ENCODE data around the gene USP13. TPM values are rescaled to one million over a fixed set of nuclear protein-coding genes. Genes with fewer than 3 reads are reported as not detected.

Gene USP13
- total and polyA plus RNA-seq, 10 of the 15 experiments (the other 5 are each of a cell fraction or from before 2014, with no cell fraction given): 3.2 to 20.8 (median 9.0) TPM

DNA sequence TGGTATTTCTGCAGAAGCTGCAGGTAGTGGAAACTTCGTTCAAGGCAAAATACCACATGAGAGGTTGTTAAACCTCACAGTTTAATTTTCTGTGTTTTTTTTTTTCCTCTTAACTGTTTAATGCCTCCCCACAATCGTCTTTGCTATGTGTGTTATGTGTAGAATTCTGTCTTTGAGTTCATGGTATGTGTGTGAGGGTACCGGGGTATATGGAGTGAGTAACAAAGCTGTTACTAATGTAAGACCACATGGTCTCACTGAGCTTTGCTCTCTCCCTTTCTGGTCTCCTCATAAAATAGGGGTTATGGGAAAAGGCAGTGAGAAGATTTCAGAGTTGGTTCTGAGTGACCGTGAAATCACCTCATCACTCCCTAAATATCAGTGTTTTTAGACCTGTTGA, 143.6 kb downstream of the USP13 start (continued):
- TF ChIP-seq BCLAF1 (IDR thresholded peaks at IDR 0.05): no peak
- TF ChIP-seq, protein P1, sequence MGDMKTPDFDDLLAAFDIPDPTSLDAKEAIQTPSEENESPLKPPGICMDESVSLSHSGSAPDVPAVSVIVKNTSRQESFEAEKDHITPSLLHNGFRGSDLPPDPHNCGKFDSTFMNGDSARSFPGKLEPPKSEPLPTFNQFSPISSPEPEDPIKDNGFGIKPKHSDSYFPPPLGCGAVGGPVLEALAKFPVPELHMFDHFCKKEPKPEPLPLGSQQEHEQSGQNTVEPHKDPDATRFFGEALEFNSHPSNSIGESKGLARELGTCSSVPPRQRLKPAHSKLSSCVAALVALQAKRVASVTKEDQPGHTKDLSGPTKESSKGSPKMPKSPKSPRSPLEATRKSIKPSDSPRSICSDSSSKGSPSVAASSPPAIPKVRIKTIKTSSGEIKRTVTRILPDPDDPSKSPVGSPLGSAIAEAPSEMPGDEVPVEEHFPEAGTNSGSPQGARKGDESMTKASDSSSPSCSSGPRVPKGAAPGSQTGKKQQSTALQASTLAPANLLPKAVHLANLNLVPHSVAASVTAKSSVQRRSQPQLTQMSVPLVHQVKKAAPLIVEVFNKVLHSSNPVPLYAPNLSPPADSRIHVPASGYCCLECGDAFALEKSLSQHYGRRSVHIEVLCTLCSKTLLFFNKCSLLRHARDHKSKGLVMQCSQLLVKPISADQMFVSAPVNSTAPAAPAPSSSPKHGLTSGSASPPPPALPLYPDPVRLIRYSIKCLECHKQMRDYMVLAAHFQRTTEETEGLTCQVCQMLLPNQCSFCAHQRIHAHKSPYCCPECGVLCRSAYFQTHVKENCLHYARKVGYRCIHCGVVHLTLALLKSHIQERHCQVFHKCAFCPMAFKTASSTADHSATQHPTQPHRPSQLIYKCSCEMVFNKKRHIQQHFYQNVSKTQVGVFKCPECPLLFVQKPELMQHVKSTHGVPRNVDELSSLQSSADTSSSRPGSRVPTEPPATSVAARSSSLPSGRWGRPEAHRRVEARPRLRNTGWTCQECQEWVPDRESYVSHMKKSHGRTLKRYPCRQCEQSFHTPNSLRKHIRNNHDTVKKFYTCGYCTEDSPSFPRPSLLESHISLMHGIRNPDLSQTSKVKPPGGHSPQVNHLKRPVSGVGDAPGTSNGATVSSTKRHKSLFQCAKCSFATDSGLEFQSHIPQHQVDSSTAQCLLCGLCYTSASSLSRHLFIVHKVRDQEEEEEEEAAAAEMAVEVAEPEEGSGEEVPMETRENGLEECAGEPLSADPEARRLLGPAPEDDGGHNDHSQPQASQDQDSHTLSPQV (IDR thresholded peaks at IDR 0.05): no peak
- no peak for TF ChIP-seq BACH1 (IDR thresholded peaks at IDR 0.05; ENCODE audit: borderline replicate concordance)
- no peak for TF ChIP-seq SP1 (IDR thresholded peaks at IDR 0.05; ENCODE audit: low read depth, low read length)
- no peak for TF ChIP-seq HCFC1 (IDR thresholded peaks at IDR 0.05; ENCODE audit: low read length)
- TF ChIP-seq ZBED1 (IDR thresholded peaks at IDR 0.05; ENCODE audit: borderline replicate concordance): no peak
- TF ChIP-seq, protein P2, sequence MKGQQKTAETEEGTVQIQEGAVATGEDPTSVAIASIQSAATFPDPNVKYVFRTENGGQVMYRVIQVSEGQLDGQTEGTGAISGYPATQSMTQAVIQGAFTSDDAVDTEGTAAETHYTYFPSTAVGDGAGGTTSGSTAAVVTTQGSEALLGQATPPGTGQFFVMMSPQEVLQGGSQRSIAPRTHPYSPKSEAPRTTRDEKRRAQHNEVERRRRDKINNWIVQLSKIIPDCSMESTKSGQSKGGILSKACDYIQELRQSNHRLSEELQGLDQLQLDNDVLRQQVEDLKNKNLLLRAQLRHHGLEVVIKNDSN (IDR thresholded peaks at IDR 0.05; ENCODE audit: borderline replicate concordance, extremely low read length, insufficient read depth, low read depth, low read length): no peak
- no peak for TF ChIP-seq ZNF24 (IDR thresholded peaks at IDR 0.05)
- TF ChIP-seq, protein P3, sequence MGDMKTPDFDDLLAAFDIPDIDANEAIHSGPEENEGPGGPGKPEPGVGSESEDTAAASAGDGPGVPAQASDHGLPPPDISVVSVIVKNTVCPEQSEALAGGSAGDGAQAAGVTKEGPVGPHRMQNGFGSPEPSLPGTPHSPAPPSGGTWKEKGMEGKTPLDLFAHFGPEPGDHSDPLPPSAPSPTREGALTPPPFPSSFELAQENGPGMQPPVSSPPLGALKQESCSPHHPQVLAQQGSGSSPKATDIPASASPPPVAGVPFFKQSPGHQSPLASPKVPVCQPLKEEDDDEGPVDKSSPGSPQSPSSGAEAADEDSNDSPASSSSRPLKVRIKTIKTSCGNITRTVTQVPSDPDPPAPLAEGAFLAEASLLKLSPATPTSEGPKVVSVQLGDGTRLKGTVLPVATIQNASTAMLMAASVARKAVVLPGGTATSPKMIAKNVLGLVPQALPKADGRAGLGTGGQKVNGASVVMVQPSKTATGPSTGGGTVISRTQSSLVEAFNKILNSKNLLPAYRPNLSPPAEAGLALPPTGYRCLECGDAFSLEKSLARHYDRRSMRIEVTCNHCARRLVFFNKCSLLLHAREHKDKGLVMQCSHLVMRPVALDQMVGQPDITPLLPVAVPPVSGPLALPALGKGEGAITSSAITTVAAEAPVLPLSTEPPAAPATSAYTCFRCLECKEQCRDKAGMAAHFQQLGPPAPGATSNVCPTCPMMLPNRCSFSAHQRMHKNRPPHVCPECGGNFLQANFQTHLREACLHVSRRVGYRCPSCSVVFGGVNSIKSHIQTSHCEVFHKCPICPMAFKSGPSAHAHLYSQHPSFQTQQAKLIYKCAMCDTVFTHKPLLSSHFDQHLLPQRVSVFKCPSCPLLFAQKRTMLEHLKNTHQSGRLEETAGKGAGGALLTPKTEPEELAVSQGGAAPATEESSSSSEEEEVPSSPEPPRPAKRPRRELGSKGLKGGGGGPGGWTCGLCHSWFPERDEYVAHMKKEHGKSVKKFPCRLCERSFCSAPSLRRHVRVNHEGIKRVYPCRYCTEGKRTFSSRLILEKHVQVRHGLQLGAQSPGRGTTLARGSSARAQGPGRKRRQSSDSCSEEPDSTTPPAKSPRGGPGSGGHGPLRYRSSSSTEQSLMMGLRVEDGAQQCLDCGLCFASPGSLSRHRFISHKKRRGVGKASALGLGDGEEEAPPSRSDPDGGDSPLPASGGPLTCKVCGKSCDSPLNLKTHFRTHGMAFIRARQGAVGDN (IDR thresholded peaks at IDR 0.05): no peak
